GM18909 (cell line): ENCODE results near the gene CAMK2G.
A peak's percentile ranks its signal among the peaks of the same experiment; 100 is the strongest.

Experiments
- ATAC-seq: cut with Tn5 transposase; IDR thresholded peaks from one replicate; pipeline ENCODE4 v1.9.1; 2021; ENCODE audit warnings: mild to moderate bottlenecking; ENCODE audit not compliant: unreplicated experiment, poor library complexity

Gene CAMK2G

GRCh38 chr10:73781879-73782748 is 92.2 kb downstream of the CAMK2G start, which contains the start of gene CHCHD1:
Gene CHCHD1 (plus strand): TSS chr10:73782048. CDS start chr10:73782076, 28 bp downstream.
- peak; percentile 61 for ATAC-seq

GRCh38 chr10:73781548-73781878 is 92.8 kb downstream of the CAMK2G start:
- no peak for ATAC-seq

GRCh38 chr10:73780966-73781365 is 93.4 kb downstream of the CAMK2G start:
- ATAC-seq = no peak

GRCh38 chr10:73780301-73780700 is 94.1 kb downstream of the CAMK2G start:
- ATAC-seq = no peak

GRCh38 chr10:73779539-73780197 is 94.7 kb downstream of the CAMK2G start:
- ATAC-seq = no peak

- ATAC-seq = no peak
Measured at GRCh38 chr10:73779018-73779417, 95.3 kb downstream of the CAMK2G start.

GRCh38 chr10:73774637-73775036 is 99.7 kb downstream of the CAMK2G start:
- no peak for ATAC-seq

GRCh38 chr10:73773152-73773879 is 101.0 kb downstream of the CAMK2G start:
- peak; percentile 2 for ATAC-seq

GRCh38 chr10:73772281-73773151 is 101.8 kb downstream of the CAMK2G start:
- ATAC-seq = peak; percentile 67

- ATAC-seq = peak; percentile 16
Measured at GRCh38 chr10:73771722-73772280, 102.6 kb downstream of the CAMK2G start.

- ATAC-seq = no peak
Measured at GRCh38 chr10:73769396-73769795, 105.0 kb downstream of the CAMK2G start.

- no peak for ATAC-seq
Measured at GRCh38 chr10:73768881-73769280, 105.5 kb downstream of the CAMK2G start.

- ATAC-seq = no peak
Measured at GRCh38 chr10:73765066-73765465, 109.3 kb downstream of the CAMK2G start.

- ATAC-seq = no peak
Measured at GRCh38 chr10:73763343-73763742, 111.0 kb downstream of the CAMK2G start.

- ATAC-seq = no peak
Measured at GRCh38 chr10:73762915-73763314, 111.4 kb downstream of the CAMK2G start.
